Endodermal cell (in vitro differentiated cells): ENCODE results near the gene AHSA1. TPM values are rescaled to one million over a fixed set of nuclear protein-coding genes. Genes with fewer than 3 reads are reported as not detected.

Experiments used
- DNase-seq: peaks from one replicate; pipeline ENCODE4 v3.0.0-alpha.2; 2017
- H3K27ac ChIP-seq: 2 replicates; pipeline ENCODE4 v1.5.1; 2013; ENCODE audit warnings: mild to moderate bottlenecking, low read depth, low read length, moderate library complexity
- H3K27me3 ChIP-seq: 2 replicates; pipeline ENCODE4 v1.6.1; 2013; ENCODE audit warnings: mild to moderate bottlenecking, low read length, moderate library complexity; ENCODE audit not compliant: insufficient read depth, control insufficient read depth, poor library complexity, severe bottlenecking
- H3K36me3 ChIP-seq: 2 replicates; pipeline ENCODE4 v1.7.0; 2013; ENCODE audit warnings: mild to moderate bottlenecking, low read length, moderate library complexity; ENCODE audit not compliant: control insufficient read depth, insufficient read depth
- H3K4me1 ChIP-seq: one replicate; pipeline ENCODE4 v1.7.0; 2013; ENCODE audit warnings: low read length; ENCODE audit not compliant: control insufficient read depth, insufficient read depth
- H3K4me3 ChIP-seq: 2 replicates; pipeline ENCODE4 v1.5.1; 2013; ENCODE audit warnings: mild to moderate bottlenecking, low read length, moderate library complexity
- H3K9ac ChIP-seq: 2 replicates; pipeline ENCODE4 v1.6.1; 2013; ENCODE audit warnings: mild to moderate bottlenecking, low read length, moderate library complexity; ENCODE audit not compliant: poor library complexity, severe bottlenecking; ENCODE audit errors: extremely low read depth
- H3K9me3 ChIP-seq: 2 replicates; pipeline ENCODE4 v1.6.1; 2013; ENCODE audit warnings: mild to moderate bottlenecking, low read length, moderate library complexity; ENCODE audit not compliant: control insufficient read depth
- H3K27ac Mint-ChIP-seq: 2 replicates; pipeline ENCODE4 v1.8.0; 2020; ENCODE audit warnings: mixed read lengths
- H3K27me3 Mint-ChIP-seq: 2 replicates; pipeline ENCODE4 v1.8.0; 2021; ENCODE audit warnings: mild to moderate bottlenecking, mixed read lengths; ENCODE audit not compliant: insufficient read depth
- H3K36me3 Mint-ChIP-seq: 2 replicates; pipeline ENCODE4 v1.8.0; 2020; ENCODE audit warnings: low read depth, mixed read lengths
- H3K4me1 Mint-ChIP-seq: 2 replicates; pipeline ENCODE4 v1.8.0; 2020; ENCODE audit warnings: mixed read lengths
- H3K4me3 Mint-ChIP-seq: 2 replicates; pipeline ENCODE4 v1.8.0; 2020; ENCODE audit warnings: mild to moderate bottlenecking, moderate library complexity, mixed read lengths
- H3K9me3 Mint-ChIP-seq: 2 replicates; pipeline ENCODE4 v1.8.0; 2020; ENCODE audit warnings: mild to moderate bottlenecking, mixed read lengths
- CTCF ChIP-seq: fragments of 200-600 bp; sonication (generic); conservative IDR thresholded peaks from 2 replicates; pipeline ENCODE4 v1.5.0; 2021; ENCODE audit warnings: antibody characterized with exemption, mild to moderate bottlenecking
- WGBS, 2 experiments: methylation state at CpG; one replicate each; pipeline versions ENCODE4 v1.1.5 to v1.1.7; 2013; ENCODE audit warnings: missing lambda C conversion rate in 2 of 2, mixed read lengths in 1 of 2; ENCODE audit not compliant: insufficient coverage in 1 of 2, insufficient read length in 1 of 2; 5-methylcytosine and 5-hydroxymethylcytosine counted together
- total RNA-seq, 2 donors: library from RNA; stranded (reverse); fragmentation: NEBNext Ultra II Directional in 1 of 2; extraction: Animal tissue kit (Norgen Biotek cat#: 25700) in 1 of 2; gene quantifications; 2 replicates in 1 of 2; 3 replicates in 1 of 2; pipeline ENCODE4 v1.2.1, GENCODE V29; 2021

The AHSA1 gene
- total RNA-seq, 2 donors from 2014 or later, result 151 to 178 TPM

DNA sequence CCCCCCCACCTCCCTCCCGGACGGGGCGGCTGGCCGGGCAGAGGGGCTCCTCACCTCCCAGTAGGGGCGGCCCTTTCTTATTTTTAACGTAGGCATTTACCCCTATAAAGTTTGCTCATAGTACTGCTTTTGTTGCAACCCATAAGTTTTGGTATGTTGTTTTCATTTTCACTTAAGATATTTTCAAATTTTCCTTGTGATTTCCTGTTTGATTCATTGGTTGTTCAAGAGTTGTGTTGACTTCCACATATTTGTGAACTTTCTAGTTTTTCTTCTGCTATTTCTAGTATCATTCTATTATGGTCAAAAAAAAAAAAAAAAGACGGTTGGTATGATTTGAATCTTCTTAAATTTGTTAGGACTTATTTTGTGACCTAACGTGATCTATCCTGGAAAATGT is 41.1 kb upstream of the AHSA1 start:
- Mint-ChIP-seq H3K27ac (no peak overlapping the region), H3K9me3 (peaks cover 37% of the 10 kb centered on the region), H3K27me3 (peaks cover 1% of the 10 kb centered on the region), H3K4me3 (no peak overlapping the region), H3K36me3 (peaks cover 24% of the 10 kb centered on the region), H3K4me1 (no peaks in the 10 kb centered on the region)
- H3K27ac ChIP-seq, result no peak overlapping the region
- H3K4me1 ChIP-seq, result no peaks in the 10 kb centered on the region
- TF ChIP-seq CTCF, result no peak
- WGBS, 2 experiments, result 99 to 100% methylated on average over 1 to 8 of the region's 8 CpGs
- DNase-seq, result no peak
- H3K4me3 ChIP-seq, result no peak overlapping the region
- peaks cover 15% of the 10 kb centered on the region for H3K36me3 ChIP-seq
- H3K9ac ChIP-seq, result no peak overlapping the region
- peaks cover 42% of the 10 kb centered on the region for H3K9me3 ChIP-seq
- no peaks in the 10 kb centered on the region for H3K27me3 ChIP-seq

GRCh38 chr14:77421201-77421600 is 36.7 kb upstream of the AHSA1 start:
- no peaks in the 10 kb centered on the region for H3K4me1 ChIP-seq
- peaks cover 42% of the 10 kb centered on the region for H3K9me3 ChIP-seq
- no peak overlapping the region for H3K9ac ChIP-seq
- H3K27me3 ChIP-seq, result no peaks in the 10 kb centered on the region
- DNase-seq, result no peak
- H3K27ac ChIP-seq, result no peak overlapping the region
- 90% methylated on average over 1 of the region's 2 CpGs; no CpG with 5 or more reads in 1 of the 2 experiments for WGBS, 2 experiments
- Mint-ChIP-seq H3K9me3 (peaks cover 37% of the 10 kb centered on the region), H3K4me1 (no peaks in the 10 kb centered on the region), H3K4me3 (no peak overlapping the region), H3K27me3 (peaks cover 1% of the 10 kb centered on the region), H3K27ac (no peak overlapping the region), H3K36me3 (peaks cover 60% of the 10 kb centered on the region)
- no peak overlapping the region for H3K4me3 ChIP-seq
- no peak for TF ChIP-seq CTCF
- H3K36me3 ChIP-seq, result peaks cover 56% of the 10 kb centered on the region

GRCh38 chr14:77423423-77423822 is 34.5 kb upstream of the AHSA1 start, which contains the start of gene NOXRED1:
Gene NOXRED1, minus strand, starts transcription at chr14:77423523. Its CDS starts 634 bp downstream, at chr14:77422889.
- Histone ChIP-seq H3K27ac (no peak within 1 kb of the TSS), H3K4me3 (no peak within 1 kb of the TSS), H3K4me1 (no peaks in the 10 kb centered on the region), H3K9ac (no peak within 1 kb of the TSS), H3K36me3 (peaks cover 78% of the 10 kb centered on the region), H3K9me3 (peaks cover 29% of the 10 kb centered on the region), H3K27me3 (no peaks in the 10 kb centered on the region)
- Mint-ChIP-seq H3K4me1 (no peaks in the 10 kb centered on the region), H3K36me3 (peaks cover 81% of the 10 kb centered on the region), H3K4me3 (no peak within 1 kb of the TSS), H3K9me3 (peaks cover 24% of the 10 kb centered on the region), H3K27ac (no peak within 1 kb of the TSS), H3K27me3 (no peaks in the 10 kb centered on the region)
- 88 to 100% methylated on average over 1 of the region's 1 CpG for WGBS, 2 experiments
- no peak for TF ChIP-seq CTCF
- DNase-seq, result no peak
